Keratinocyte (primary cell): ENCODE measurements around the gene GSPT1. TPM values are rescaled to one million over a fixed set of nuclear protein-coding genes. Genes with fewer than 3 reads are reported as not detected.

Source experiments
- DNase-seq: peaks from one replicate; pipeline ENCODE4 v3.0.0-alpha.2; 2011; ENCODE audit warnings: low read depth, missing footprints, low spot score
- FAIRE-seq: peaks from 2 replicates; lab custom pipeline; 2011; peaks lifted over from hg19 to GRCh38; lab: Jason Lieb, UNC
- H2AFZ ChIP-seq: 2 replicates; pipeline ENCODE4 v1.6.0; 2012; ENCODE audit warnings: low read length, control low read depth, inconsistent platforms; ENCODE audit not compliant: control insufficient read depth
- H3K27ac ChIP-seq: 2 replicates; pipeline ENCODE4 v1.5.1; 2011; ENCODE audit warnings: low read length; ENCODE audit not compliant: control insufficient read depth, insufficient read depth
- H3K27me3 ChIP-seq: 3 replicates; pipeline ENCODE4 v1.6.0; 2011; ENCODE audit warnings: low read length; ENCODE audit not compliant: control insufficient read depth, insufficient read depth; ENCODE audit errors: extremely low read depth
- H3K36me3 ChIP-seq, 2 experiments: 2 replicates in 1 of 2; 3 replicates in 1 of 2; pipeline ENCODE4 v1.5.1; 2011; ENCODE audit warnings: low read length in 2 of 2, mild to moderate bottlenecking in 1 of 2; ENCODE audit not compliant: control insufficient read depth in 2 of 2, insufficient read depth in 2 of 2; ENCODE audit errors: extremely low read depth in 1 of 2
- H3K4me1 ChIP-seq: 3 replicates; pipeline ENCODE4 v1.5.1; 2011; ENCODE audit warnings: low read length; ENCODE audit not compliant: control insufficient read depth, insufficient read depth; ENCODE audit errors: extremely low read depth
- H3K4me2 ChIP-seq: 3 replicates; pipeline ENCODE4 v1.6.0; 2011; ENCODE audit warnings: low read depth, low read length; ENCODE audit not compliant: control insufficient read depth, insufficient read depth; ENCODE audit errors: extremely low read depth
- H3K4me3 ChIP-seq, 3 experiments: fragments of 200-600 bp in 1 of 3; sonication (generic) in 1 of 3; 2 replicates in 2 of 3; 3 replicates in 1 of 3; pipeline ENCODE4 v1.5.1; 2011 to 2016; ENCODE audit warnings: low read length in 3 of 3, mild to moderate bottlenecking in 3 of 3, control low read depth in 2 of 3, inconsistent platforms in 1 of 3, low read depth in 1 of 3, mixed read lengths in 1 of 3, mixed run types in 1 of 3, moderate library complexity in 1 of 3; ENCODE audit not compliant: control insufficient read depth in 2 of 3, insufficient read depth in 2 of 3; ENCODE audit errors: extremely low read depth in 1 of 3
- H3K79me2 ChIP-seq: 2 replicates; pipeline ENCODE4 v1.6.0; 2012; ENCODE audit warnings: low read length; ENCODE audit not compliant: control insufficient read depth, insufficient read depth
- H3K9ac ChIP-seq: 3 replicates; pipeline ENCODE4 v1.6.0; 2011; ENCODE audit warnings: low read length; ENCODE audit not compliant: control insufficient read depth, insufficient read depth; ENCODE audit errors: extremely low read depth
- H3K9me1 ChIP-seq: 3 replicates; pipeline ENCODE4 v1.6.0; 2011; ENCODE audit warnings: low read length; ENCODE audit not compliant: control insufficient read depth, insufficient read depth; ENCODE audit errors: extremely low read depth
- H3K9me3 ChIP-seq: 2 replicates; pipeline ENCODE4 v1.5.1; 2012; ENCODE audit warnings: low read depth, low read length; ENCODE audit not compliant: control insufficient read depth
- H4K20me1 ChIP-seq: 3 replicates; pipeline ENCODE4 v1.6.0; 2011; ENCODE audit warnings: low read length; ENCODE audit not compliant: control insufficient read depth, insufficient read depth; ENCODE audit errors: extremely low read depth
- CTCF ChIP-seq, 3 experiments: IDR thresholded peaks in 1 of 3; conservative IDR thresholded peaks in 1 of 3; optimal IDR thresholded peaks in 1 of 3; 2 replicates in 2 of 3; 3 replicates in 1 of 3; pipeline versions ENCODE3 to v1.5.1; 2011; ENCODE audit warnings: low read length in 3 of 3, mild to moderate bottlenecking in 3 of 3, moderate library complexity in 2 of 3, control low read depth in 1 of 3, inconsistent platforms in 1 of 3; ENCODE audit not compliant: insufficient read depth in 2 of 3; ENCODE audit errors: extremely low read depth in 1 of 3
- EZH2 ChIP-seq: IDR thresholded peaks from one replicate; pipeline ENCODE4 v1.6.1; 2012; ENCODE audit warnings: inconsistent platforms, mild to moderate bottlenecking, low read length, moderate library complexity
- dilution Hi-C: fragments of 300-500 bp; cut with MboI; formaldehyde crosslinking; loops from one replicate; pipeline ENCODE4 v1.7.0; 2020; ENCODE audit warnings: low sequenced_read_pairs; ENCODE audit not compliant: extremely low pct_ligation_motif_present
- polyA plus RNA-seq, 5 experiments: library from polyadenylated mRNA; depleted of rRNA in 3 of 5; stranded (reverse) in 3 of 5; stranded (forward) in 1 of 5; unstranded in 1 of 5; fragments of >200 nt; gene quantifications; 1 replicate in 1 of 5; 2 replicates in 3 of 5; 3 replicates in 1 of 5; pipeline versions ENCODE4 v1.2.1 to v1.2.3, GENCODE V29; 2011 to 2012; ENCODE audit warnings: missing spikeins in 2 of 5, low read depth in 1 of 5, low replicate concordance in 1 of 5

The GSPT1 gene
- polyA plus RNA-seq, 1 donor (not counting 4 experiments of a cell fraction or from before 2014, with no cell fraction given): 163 TPM

DNA sequence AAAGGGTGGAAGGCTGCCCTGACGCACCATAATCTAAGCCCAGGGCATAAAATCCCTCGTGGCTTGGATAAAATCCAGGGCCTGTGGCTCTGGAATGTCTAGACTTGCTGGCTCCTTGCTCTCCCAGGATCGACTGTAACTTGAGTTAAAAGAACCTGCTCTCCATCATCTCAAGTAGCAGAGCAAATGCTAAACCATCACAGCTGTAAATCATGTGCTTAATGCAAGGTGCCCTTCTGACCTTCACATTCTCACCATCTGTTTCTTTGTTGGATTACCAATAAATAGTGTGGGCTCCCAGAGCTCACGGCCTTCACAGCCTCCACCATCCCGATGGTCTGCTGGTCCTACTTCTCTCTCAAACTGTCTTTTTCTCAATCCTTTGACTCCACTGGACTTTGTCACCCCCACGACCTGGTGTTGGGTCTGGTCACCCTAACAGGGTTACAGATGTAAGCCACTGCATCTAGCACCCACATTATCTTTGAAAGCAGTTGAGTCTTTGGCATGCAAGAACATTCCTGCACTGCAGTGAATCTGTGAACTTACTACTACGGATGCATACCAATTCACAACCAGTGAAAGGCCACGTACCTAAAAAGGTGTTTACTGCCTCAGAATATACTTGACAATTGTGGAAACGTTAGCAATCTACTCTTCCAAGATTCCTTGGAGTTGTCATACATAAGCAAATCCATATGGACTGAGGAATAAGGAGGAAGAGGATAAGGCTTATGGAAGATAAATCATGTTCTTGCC, 79.7 kb downstream of the GSPT1 start:
- peaks cover 2% of the 10 kb centered on the region for H3K9me1 ChIP-seq
- H4K20me1 ChIP-seq: peaks cover 5% of the 10 kb centered on the region
- dilution Hi-C loops: no loop called here
- peaks cover 18% of the 10 kb centered on the region for H3K4me1 ChIP-seq
- peaks cover 4% of the 10 kb centered on the region for H3K79me2 ChIP-seq
- FAIRE-seq: no peak
- no peak overlapping the region for H3K4me2 ChIP-seq
- H2AFZ ChIP-seq: no peak overlapping the region
- no peak for DNase-seq
- H3K27me3 ChIP-seq: no peaks in the 10 kb centered on the region
- peaks cover 22 to 30% of the 10 kb centered on the region in 2 experiments for H3K36me3 ChIP-seq
- H3K9ac ChIP-seq: no peak overlapping the region
- H3K27ac ChIP-seq: no peak overlapping the region
- no peaks in the 10 kb centered on the region for H3K9me3 ChIP-seq
- TF ChIP-seq CTCF (optimal IDR thresholded peaks at IDR 0.05 in 1 of 3, IDR thresholded peaks at IDR 0.05 in 1 of 3, conservative IDR thresholded peaks at IDR 0.05 in 1 of 3; ENCODE audit: extremely low read depth in 1 of 3, insufficient read depth in 2 of 3, low read length in 3 of 3): no peak
- TF ChIP-seq EZH2: no peak
- H3K4me3 ChIP-seq: no peak overlapping the region

DNA sequence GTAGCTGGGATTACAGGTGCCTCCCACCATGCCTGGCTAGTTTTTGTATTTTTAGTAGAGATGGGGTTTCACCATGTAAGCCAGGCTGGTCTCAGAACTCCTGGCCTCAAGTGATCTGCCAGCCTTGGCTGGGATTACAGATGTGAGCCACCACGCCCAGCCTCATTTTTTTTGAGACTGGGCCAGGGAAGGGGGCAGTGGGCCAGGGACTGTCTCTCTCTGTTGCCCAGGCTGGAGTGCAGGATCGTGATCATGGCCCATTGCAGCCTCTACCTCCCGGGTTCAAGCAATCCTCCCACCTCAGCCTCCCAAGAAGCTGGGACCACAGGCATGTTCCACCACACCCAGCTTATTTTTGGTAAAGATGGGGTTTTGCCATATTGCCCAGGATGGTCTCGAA, 80.4 kb downstream of the GSPT1 start:
- no peak for TF ChIP-seq CTCF (optimal IDR thresholded peaks at IDR 0.05 in 1 of 3, IDR thresholded peaks at IDR 0.05 in 1 of 3, conservative IDR thresholded peaks at IDR 0.05 in 1 of 3; ENCODE audit: extremely low read depth in 1 of 3, insufficient read depth in 2 of 3, low read length in 3 of 3)
- TF ChIP-seq EZH2: no peak
- H3K4me1 ChIP-seq: peaks cover 18% of the 10 kb centered on the region

More for the DNA sequence above, 80.4 kb downstream of the GSPT1 start:
- peaks cover 2% of the 10 kb centered on the region for H3K9me1 ChIP-seq
- FAIRE-seq (no peak), DNase-seq (no peak)
- dilution Hi-C loops: no loop called here
- H2AFZ ChIP-seq: no peak overlapping the region
- H3K4me2 ChIP-seq: no peak overlapping the region
- H3K4me3 ChIP-seq: no peak overlapping the region
- peaks cover 5% of the 10 kb centered on the region for H4K20me1 ChIP-seq
- H3K27ac ChIP-seq: no peak overlapping the region
- H3K27me3 ChIP-seq: no peaks in the 10 kb centered on the region
- no peaks in the 10 kb centered on the region for H3K9me3 ChIP-seq
- no peak overlapping the region for H3K9ac ChIP-seq
- H3K79me2 ChIP-seq: peaks cover 1% of the 10 kb centered on the region
- peaks cover 18 to 29% of the 10 kb centered on the region in 2 experiments for H3K36me3 ChIP-seq
